WTC11 (cell line): ENCODE data around the gene MYL10. TPM values are rescaled to one million over a fixed set of nuclear protein-coding genes. Genes with fewer than 3 reads are reported as not detected.

ENCODE experiments used
- ATAC-seq: fragments of 200-7000 bp; cut with Tn5 transposase; 2 replicates; pipeline ENCODE4 v1.10.0; 2021; ENCODE audit warnings: mild to moderate bottlenecking, moderate library complexity
- CTCF ChIA-PET: fragments of 300-600 bp; sonication (Branson Sonifier 250); formaldehyde crosslinking; loops from one replicate; lab custom pipeline; 2021; ENCODE audit warnings: antibody characterized with exemption; lab: Charles Lee
- POLR2A ChIA-PET: fragments of 350-600 bp; sonication (Branson Sonifier 250); formaldehyde crosslinking; loops from one replicate; lab custom pipeline; 2021; ENCODE audit warnings: antibody characterized with exemption; lab: Charles Lee
- DNase-seq: peaks from one replicate; pipeline ENCODE4 v3.0.0; 2021; ENCODE audit warnings: low spot score
- H3K27ac Mint-ChIP-seq: 2 replicates; pipeline ENCODE4 v1.8.0; 2021; ENCODE audit warnings: mixed read lengths
- H3K27me3 Mint-ChIP-seq: 2 replicates; pipeline ENCODE4 v1.8.0; 2021; ENCODE audit warnings: low read depth, mild to moderate bottlenecking, moderate library complexity, mixed read lengths
- H3K36me3 Mint-ChIP-seq: 2 replicates; pipeline ENCODE4 v1.8.0; 2021; ENCODE audit warnings: mixed read lengths
- H3K4me1 Mint-ChIP-seq: 2 replicates; pipeline ENCODE4 v1.8.0; 2022; ENCODE audit warnings: mixed read lengths
- H3K4me3 Mint-ChIP-seq: 2 replicates; pipeline ENCODE4 v1.8.0; 2021; ENCODE audit warnings: mild to moderate bottlenecking, moderate library complexity, mixed read lengths
- H3K9me3 Mint-ChIP-seq: 2 replicates; pipeline ENCODE4 v1.8.0; 2021; ENCODE audit warnings: mixed read lengths
- AR ChIP-seq: fragments of 250-450 bp; sonication (Bioruptor Pico); IDR thresholded peaks from 2 replicates; pipeline ENCODE4 v1.9.0; 2021; ENCODE audit warnings: mild to moderate bottlenecking
- CTCF ChIP-seq: fragments of 200-600 bp; IDR thresholded peaks from 2 replicates; pipeline ENCODE4 v1.8.0; 2022; ENCODE audit warnings: antibody characterized with exemption
- E2F4 ChIP-seq: sonication (generic); formaldehyde crosslinking; IDR thresholded peaks from 2 replicates; pipeline ENCODE4 v1.8.1; 2022; ENCODE audit warnings: low read depth, mild to moderate bottlenecking, moderate library complexity, missing genetic modification reagents, borderline replicate concordance
- ELF4 ChIP-seq: sonication (generic); formaldehyde crosslinking; IDR thresholded peaks from 2 replicates; pipeline ENCODE4 v1.8.1; 2022; ENCODE audit warnings: low read depth, mild to moderate bottlenecking, moderate library complexity, missing genetic modification reagents
- FOXJ3 ChIP-seq: sonication (generic); formaldehyde crosslinking; IDR thresholded peaks from 2 replicates; pipeline ENCODE4 v1.9.0; 2021; ENCODE audit warnings: missing genetic modification reagents, mild to moderate bottlenecking, borderline replicate concordance
- FOXK1 ChIP-seq: sonication (generic); formaldehyde crosslinking; IDR thresholded peaks from 2 replicates; pipeline ENCODE4 v1.8.0; 2022; ENCODE audit warnings: mild to moderate bottlenecking, moderate library complexity, missing genetic modification reagents
- FOXP1 ChIP-seq: sonication (generic); formaldehyde crosslinking; IDR thresholded peaks from 2 replicates; pipeline ENCODE4 v1.8.0; 2022; ENCODE audit warnings: missing genetic modification reagents, mild to moderate bottlenecking, moderate library complexity, borderline replicate concordance
- MLX ChIP-seq: sonication (generic); formaldehyde crosslinking; IDR thresholded peaks from 2 replicates; pipeline ENCODE4 v1.8.1; 2023; ENCODE audit warnings: mild to moderate bottlenecking, missing genetic modification reagents, moderate library complexity
- SMAD3 ChIP-seq: sonication (generic); formaldehyde crosslinking; IDR thresholded peaks from 2 replicates; pipeline ENCODE4 v1.8.0; 2022; ENCODE audit warnings: missing genetic modification reagents, mild to moderate bottlenecking, borderline replicate concordance
- TCF7 ChIP-seq: sonication (generic); formaldehyde crosslinking; IDR thresholded peaks from 2 replicates; pipeline ENCODE4 v1.8.0; 2022; ENCODE audit warnings: mild to moderate bottlenecking, low read depth, missing genetic modification reagents, moderate library complexity
- TEAD4 ChIP-seq: sonication (generic); formaldehyde crosslinking; IDR thresholded peaks from 2 replicates; pipeline ENCODE4 v1.8.0; 2022; ENCODE audit warnings: mild to moderate bottlenecking, missing genetic modification reagents
- ZNF416 ChIP-seq: fragments of 250-450 bp; sonication (Bioruptor Pico); IDR thresholded peaks from 2 replicates; pipeline ENCODE4 v1.9.0; 2021; ENCODE audit warnings: mild to moderate bottlenecking, inconsistent platforms
- total RNA-seq: library from RNA; stranded (reverse); gene quantifications from 3 replicates; pipeline ENCODE4 v1.2.3, GENCODE V29; 2021

Gene MYL10
- total RNA-seq, 1 experiment from 2014 or later: not detected

GRCh38 chr7:101673315-101673714 lies 44.2 kb upstream of the MYL10 start:
- Mint-ChIP-seq H3K36me3 (peaks cover 4% of the 10 kb centered on the region; the same call in 1 of the 2 replicates), H3K4me3 (no peak overlapping the region), H3K27ac (no peak overlapping the region), H3K9me3 (peaks cover 9% of the 10 kb centered on the region), H3K27me3 (no peaks in the 10 kb centered on the region), H3K4me1 (peaks cover 15% of the 10 kb centered on the region)
- DNase-seq (no peak), ATAC-seq (no peak)
- POLR2A ChIA-PET: no interaction called here
- TF ChIP-seq ZNF416 (no peak), SMAD3 (CRISPR knock-in tag) (no peak), CTCF (no peak), FOXP1 (CRISPR knock-in tag) (no peak), TCF7 (CRISPR knock-in tag) (no peak), TEAD4 (CRISPR knock-in tag) (no peak), MLX (CRISPR knock-in tag) (no peak), E2F4 (CRISPR knock-in tag) (no peak), AR (CRISPR knock-in tag) (no peak), ELF4 (no peak)
- CTCF ChIA-PET: interaction anchor here (1.1 kb wide), 1 partner anchor 49 kb away, joined by 4 read pairs; no protein-coding TSS in a partner anchor

GRCh38 chr7:101671371-101672356 lies 42.6 kb upstream of the MYL10 start:
- Mint-ChIP-seq H3K4me1 (peaks cover 2% of the 10 kb centered on the region), H3K4me3 (no peak overlapping the region), H3K36me3 (peaks cover 4% of the 10 kb centered on the region; the same call in 1 of the 2 replicates), H3K27ac (no peak overlapping the region), H3K27me3 (no peaks in the 10 kb centered on the region), H3K9me3 (peaks cover 9% of the 10 kb centered on the region)
- no peak for ATAC-seq
- ChIA-PET CTCF (interaction anchor here (0.9 to 1.7 kb wide), 2 partner anchors 14 to 129 kb away, joined by 4 to 6 read pairs; no protein-coding TSS in a partner anchor), POLR2A (no interaction called here)
- TF ChIP-seq TEAD4 (CRISPR knock-in tag) (no peak), FOXK1 (CRISPR knock-in tag) (no peak), FOXJ3 (CRISPR knock-in tag) (no peak), AR (CRISPR knock-in tag) (no peak)
- no peak for DNase-seq
